IMR-90 (cell line): ENCODE measurements around the gene MT1E. TPM values are rescaled to one million over a fixed set of nuclear protein-coding genes. Genes with fewer than 3 reads are reported as not detected.

Experiments used
- ATAC-seq: fragments of 200-7000 bp; cut with Tn5 transposase; 2 replicates; pipeline ENCODE4 v1.9.1; 2020; ENCODE audit warnings: low read depth, mild to moderate bottlenecking, moderate library complexity
- BruUV-seq: library from RNA; stranded (reverse); fragments of 400-500 nt; replicated peaks from 2 replicates; lab custom pipeline; 2021; lab: Mats Ljungman, UMichigan
- CTCF ChIA-PET: fragments of 300-600 bp; formaldehyde crosslinking; extraction: SDS; loops from one replicate; lab custom pipeline; 2021; ENCODE audit warnings: antibody characterized with exemption; lab: Yijun Ruan, JAX
- POLR2A ChIA-PET: fragments of 300-600 bp; sonication (Branson Sonifier 250); formaldehyde crosslinking; loops from one replicate; lab custom pipeline; 2022; ENCODE audit warnings: antibody characterized with exemption; ENCODE audit not compliant: unreplicated experiment; lab: Charles Lee
- DNase-seq: peaks from one replicate; pipeline ENCODE4 v3.0.0; 2013
- H2AFZ ChIP-seq: replicated peaks from 2 replicates; pipeline ENCODE3; 2013; ENCODE audit warnings: low read length, mild to moderate bottlenecking; ENCODE audit not compliant: poor library complexity
- H2AK5ac ChIP-seq: 2 replicates; pipeline ENCODE4 v1.6.1; 2013; ENCODE audit warnings: low read depth, low read length, inconsistent platforms
- H2AK9ac ChIP-seq: replicated peaks from 2 replicates; pipeline ENCODE3; 2013; ENCODE audit warnings: mild to moderate bottlenecking, low read depth, low read length, moderate library complexity; ENCODE audit not compliant: poor library complexity
- H2BK120ac ChIP-seq: 2 replicates; pipeline ENCODE4 v1.6.1; 2013; ENCODE audit warnings: low read depth, low read length, inconsistent platforms
- H2BK15ac ChIP-seq: 3 replicates; pipeline ENCODE4 v1.6.1; 2013; ENCODE audit warnings: low read depth, low read length, inconsistent platforms
- H2BK20ac ChIP-seq: 2 replicates; pipeline ENCODE4 v1.6.1; 2013; ENCODE audit warnings: low read depth, mild to moderate bottlenecking, inconsistent platforms, low read length, moderate library complexity
- H2BK5ac ChIP-seq: 2 replicates; pipeline ENCODE4 v1.6.1; 2013; ENCODE audit warnings: mild to moderate bottlenecking, low read depth, low read length, inconsistent platforms; ENCODE audit not compliant: poor library complexity, severe bottlenecking
- H3K14ac ChIP-seq: replicated peaks from 2 replicates; pipeline ENCODE4 v1.6.1; 2013; ENCODE audit warnings: low read depth, low read length, inconsistent platforms
- H3K18ac ChIP-seq: 2 replicates; pipeline ENCODE4 v1.6.1; 2013; ENCODE audit warnings: low read depth, low read length, control low read depth
- H3K23ac ChIP-seq: 2 replicates; pipeline ENCODE4 v1.6.1; 2013; ENCODE audit warnings: low read depth, low read length, inconsistent platforms
- H3K27ac ChIP-seq: 2 replicates; pipeline ENCODE4 v1.5.1; 2013; ENCODE audit warnings: mild to moderate bottlenecking, control low read depth, low read length; ENCODE audit not compliant: insufficient read depth
- H3K27me3 ChIP-seq: 2 replicates; pipeline ENCODE4 v1.6.1; 2013; ENCODE audit warnings: low read length; ENCODE audit not compliant: control insufficient read depth, insufficient read depth
- H3K36me3 ChIP-seq: 2 replicates; pipeline ENCODE4 v1.6.1; 2013; ENCODE audit warnings: low read length, mixed read lengths; ENCODE audit not compliant: control insufficient read depth, insufficient read depth
- H3K4ac ChIP-seq: 2 replicates; pipeline ENCODE4 v1.6.1; 2013; ENCODE audit warnings: low read depth, low read length, inconsistent platforms
- H3K4me1 ChIP-seq: 2 replicates; pipeline ENCODE4 v1.6.1; 2013; ENCODE audit warnings: low read length, mixed read lengths; ENCODE audit not compliant: control insufficient read depth, insufficient read depth
- H3K4me2 ChIP-seq: 2 replicates; pipeline ENCODE4 v1.6.1; 2013; ENCODE audit warnings: low read depth, mild to moderate bottlenecking, control low read depth, low read length, moderate library complexity
- H3K4me3 ChIP-seq: 2 replicates; pipeline ENCODE4 v1.5.1; 2013; ENCODE audit warnings: low read depth, mild to moderate bottlenecking, control low read depth, low read length, moderate library complexity; ENCODE audit not compliant: insufficient read depth
- H3K56ac ChIP-seq: 2 replicates; pipeline ENCODE4 v1.6.1; 2013; ENCODE audit warnings: low read length, inconsistent platforms; ENCODE audit not compliant: insufficient read depth; ENCODE audit errors: extremely low read depth
- H3K79me1 ChIP-seq, 2 experiments: 2 replicates each; pipeline ENCODE4 v1.6.1; 2013; ENCODE audit warnings: low read length in 2 of 2, inconsistent platforms in 1 of 2, low read depth in 1 of 2
- H3K9ac ChIP-seq: 2 replicates; pipeline ENCODE4 v1.6.1; 2013; ENCODE audit warnings: low read depth, low read length, control low read depth
- H3K9me1 ChIP-seq: 2 replicates; pipeline ENCODE4 v1.6.1; 2013; ENCODE audit warnings: low read length, inconsistent platforms; ENCODE audit not compliant: insufficient read depth
- H3K9me3 ChIP-seq: 2 replicates; pipeline ENCODE4 v1.6.1; 2013; ENCODE audit warnings: low read length; ENCODE audit not compliant: control insufficient read depth, insufficient read depth
- H4K20me1 ChIP-seq: 2 replicates; pipeline ENCODE4 v1.6.1; 2013; ENCODE audit warnings: low read length, inconsistent platforms; ENCODE audit not compliant: insufficient read depth
- H4K5ac ChIP-seq: 2 replicates; pipeline ENCODE4 v1.6.1; 2013; ENCODE audit warnings: mild to moderate bottlenecking, low read depth, low read length, control low read depth
- H4K8ac ChIP-seq, 2 experiments: 2 replicates each; pipeline ENCODE4 v1.6.1; 2013; ENCODE audit warnings: low read depth in 2 of 2, low read length in 2 of 2, control low read depth in 1 of 2, inconsistent platforms in 1 of 2
- H4K91ac ChIP-seq: 2 replicates; pipeline ENCODE4 v1.6.1; 2013; ENCODE audit warnings: low read depth, low read length, inconsistent platforms; ENCODE audit not compliant: insufficient read depth
- BHLHE40 ChIP-seq: fragments of 150-350 bp; IDR thresholded peaks from 2 replicates; pipeline ENCODE4 v1.6.1; 2016; ENCODE audit warnings: mild to moderate bottlenecking, low read depth, low read length
- CEBPB ChIP-seq: IDR thresholded peaks from 2 replicates; pipeline ENCODE4 v1.6.1; 2012; ENCODE audit warnings: low read depth, low read length, improper control_type of control experiment
- CHD1 ChIP-seq: IDR thresholded peaks from 2 replicates; pipeline ENCODE4 v1.6.1; 2012; ENCODE audit warnings: low read depth, low read length, improper control_type of control experiment
- FOS ChIP-seq: fragments of 150-350 bp; IDR thresholded peaks from 2 replicates; pipeline ENCODE4 v1.6.1; 2016; ENCODE audit warnings: low read depth, low read length
- MAZ ChIP-seq: IDR thresholded peaks from 2 replicates; pipeline ENCODE4 v1.6.1; 2012; ENCODE audit warnings: low read depth, mild to moderate bottlenecking, low read length, improper control_type of control experiment, moderate library complexity, borderline replicate concordance
- MXI1 ChIP-seq: IDR thresholded peaks from 2 replicates; pipeline ENCODE4 v1.6.1; 2012; ENCODE audit warnings: low read depth, mild to moderate bottlenecking, low read length, moderate library complexity, borderline replicate concordance
- POLR2A ChIP-seq: IDR thresholded peaks from 2 replicates; pipeline ENCODE4 v1.6.1; 2012; ENCODE audit warnings: mild to moderate bottlenecking, low read depth, low read length
- RCOR1 ChIP-seq: IDR thresholded peaks from 2 replicates; pipeline ENCODE4 v1.6.1; 2012; ENCODE audit warnings: mild to moderate bottlenecking, low read length, improper control_type of control experiment; ENCODE audit not compliant: insufficient replicate concordance
- RFX5 ChIP-seq: IDR thresholded peaks from 2 replicates; pipeline ENCODE4 v1.8.0; 2012; ENCODE audit warnings: low read depth, mild to moderate bottlenecking, low read length, moderate library complexity
- SMC3 ChIP-seq: fragments of 150-350 bp; IDR thresholded peaks from 2 replicates; pipeline ENCODE4 v1.6.1; 2016; ENCODE audit warnings: low read depth, mild to moderate bottlenecking, antibody characterized with exemption, low read length, moderate library complexity
- WGBS, 2 experiments: methylation state at CpG; one replicate each; pipeline versions ENCODE4 v1.1.5 to v1.1.7; 2013; ENCODE audit warnings: missing lambda C conversion rate in 2 of 2; ENCODE audit not compliant: insufficient read length in 1 of 2; ENCODE audit errors: extremely low coverage in 2 of 2; 5-methylcytosine and 5-hydroxymethylcytosine counted together
- dilution Hi-C: fragments of 300-500 bp; cut with HindIII; formaldehyde crosslinking; loops from one replicate; pipeline ENCODE4 v1.14.3; 2018; ENCODE audit warnings: low sequenced_read_pairs; ENCODE audit not compliant: unreplicated experiment
- in situ Hi-C: fragments of 300-500 bp; cut with MboI; formaldehyde crosslinking; loops from 3 replicates; pipeline ENCODE4 v1.14.3; 2019; ENCODE audit warnings: low sequenced_read_pairs, inconsistent platforms, mixed read lengths
- intact Hi-C: fragments of 100-400 bp; cut with micrococcal nuclease; formaldehyde crosslinking; loops from 2 replicates; pipeline ENCODE4 v1.10.0; 2022
- polyA plus RNA-seq, 3 experiments: library from polyadenylated mRNA; depleted of rRNA; stranded (reverse); fragments of >200 nt; gene quantifications; 2 replicates each; pipeline ENCODE4 v1.2.3, GENCODE V29; 2012; ENCODE audit warnings: low replicate concordance in 1 of 3
- total RNA-seq: library from RNA; depleted of rRNA; stranded (reverse); fragments of >200 nt; gene quantifications from 2 replicates; pipeline ENCODE4 v1.2.3, GENCODE V29; 2012
- TF ChIP-seq, protein P1 (sequence below): conservative IDR thresholded peaks from 2 replicates; pipeline ENCODE4 v1.5.1; 2012; ENCODE audit warnings: mild to moderate bottlenecking, low read depth, low read length, improper control_type of control experiment
- TF ChIP-seq, protein P2 (sequence below): fragments of 150-350 bp; IDR thresholded peaks from 2 replicates; pipeline ENCODE4 v1.6.1; 2016; ENCODE audit warnings: low read depth, mild to moderate bottlenecking, low read length, moderate library complexity, borderline replicate concordance
- TF ChIP-seq, protein P3 (sequence below): fragments of 150-350 bp; IDR thresholded peaks from 2 replicates; pipeline ENCODE4 v1.6.1; 2017; ENCODE audit warnings: mild to moderate bottlenecking, antibody characterized with exemption, low read length, low read depth

Gene MT1E
- total and polyA plus RNA-seq, 2 of the 4 experiments (the other 2 are of a cell fraction) = 137 to 821 TPM

GRCh38 chr16:56608043-56608875, 17.3 kb upstream of the MT1E start, which contains the start of gene MT2A:
MT2A (plus strand) TSS chr16:56608584; CDS start chr16:56608656, 72 bp downstream.
- H3K4me2 ChIP-seq = peak within 1 kb of the TSS; percentile 78
- peaks cover 11% of the 10 kb centered on the region for H4K20me1 ChIP-seq
- H3K4ac ChIP-seq = peak within 1 kb of the TSS; percentile 99
- H3K27me3 ChIP-seq = no peaks in the 10 kb centered on the region
- H2BK5ac ChIP-seq = peak within 1 kb of the TSS; percentile 98
- H3K9me3 ChIP-seq = no peaks in the 10 kb centered on the region
- peak within 1 kb of the TSS; percentile 97 for H2BK120ac ChIP-seq
- BruUV-seq = no TSS peak
- H4K8ac ChIP-seq = peak within 1 kb of the TSS; percentile 96 to 98
- H2BK20ac ChIP-seq = peak within 1 kb of the TSS; percentile 96
- peak within 1 kb of the TSS; percentile 99 for H3K27ac ChIP-seq
- H4K5ac ChIP-seq = peak within 1 kb of the TSS; percentile 97
- H3K9ac ChIP-seq = peak within 1 kb of the TSS; percentile 83
- H3K36me3 ChIP-seq = no peaks in the 10 kb centered on the region
- H2AFZ ChIP-seq = peak within 1 kb of the TSS; percentile 87
- peak within 1 kb of the TSS; percentile 97 for H2BK15ac ChIP-seq
- intact Hi-C loops (loop anchor here (2.0 to 10.0 kb wide), 4 partner anchors 19 to 253 kb away; partner anchors contain the start of gene MT1X), in situ Hi-C loops (no loop called here), dilution Hi-C loops (no loop called here)
- POLR2A ChIA-PET = interaction anchor here (0.5 to 2.5 kb wide), 2 partner anchors 18 to 116 kb away, joined by 4 to 37 read pairs; partner anchors contain the start of gene MT1E
- peak within 1 kb of the TSS; percentile 92 for H3K56ac ChIP-seq
- peak within 1 kb of the TSS; percentile 97 for H2AK5ac ChIP-seq
- H3K18ac ChIP-seq = peak within 1 kb of the TSS; percentile 40
- peaks cover 30% of the 10 kb centered on the region for H3K4me1 ChIP-seq
- peaks cover under 1 to 44% of the 10 kb centered on the region in 2 experiments; a peak in 3 of 4 replicates for H3K79me1 ChIP-seq
- peak within 1 kb of the TSS; percentile 95 for H2AK9ac ChIP-seq
- H3K9me1 ChIP-seq = peaks cover 22% of the 10 kb centered on the region
- H3K23ac ChIP-seq = peak within 1 kb of the TSS; percentile 99
- TF ChIP-seq POLR2A (peak; percentile 96), SMC3 (no peak; the same call in 1 of the 2 replicates), RCOR1 (peak; percentile 7), RFX5 (peak; percentile 76), FOS (peak; percentile 72; the same call in 1 of the 2 replicates), MXI1 (peak; percentile 94), CEBPB (no peak), BHLHE40 (peak; percentile 65), CHD1 (no peak), MAZ (no peak; the same call in 1 of the 2 replicates)
- TF ChIP-seq, protein P1, sequence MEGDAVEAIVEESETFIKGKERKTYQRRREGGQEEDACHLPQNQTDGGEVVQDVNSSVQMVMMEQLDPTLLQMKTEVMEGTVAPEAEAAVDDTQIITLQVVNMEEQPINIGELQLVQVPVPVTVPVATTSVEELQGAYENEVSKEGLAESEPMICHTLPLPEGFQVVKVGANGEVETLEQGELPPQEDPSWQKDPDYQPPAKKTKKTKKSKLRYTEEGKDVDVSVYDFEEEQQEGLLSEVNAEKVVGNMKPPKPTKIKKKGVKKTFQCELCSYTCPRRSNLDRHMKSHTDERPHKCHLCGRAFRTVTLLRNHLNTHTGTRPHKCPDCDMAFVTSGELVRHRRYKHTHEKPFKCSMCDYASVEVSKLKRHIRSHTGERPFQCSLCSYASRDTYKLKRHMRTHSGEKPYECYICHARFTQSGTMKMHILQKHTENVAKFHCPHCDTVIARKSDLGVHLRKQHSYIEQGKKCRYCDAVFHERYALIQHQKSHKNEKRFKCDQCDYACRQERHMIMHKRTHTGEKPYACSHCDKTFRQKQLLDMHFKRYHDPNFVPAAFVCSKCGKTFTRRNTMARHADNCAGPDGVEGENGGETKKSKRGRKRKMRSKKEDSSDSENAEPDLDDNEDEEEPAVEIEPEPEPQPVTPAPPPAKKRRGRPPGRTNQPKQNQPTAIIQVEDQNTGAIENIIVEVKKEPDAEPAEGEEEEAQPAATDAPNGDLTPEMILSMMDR = no peak
- TF ChIP-seq, protein P2, sequence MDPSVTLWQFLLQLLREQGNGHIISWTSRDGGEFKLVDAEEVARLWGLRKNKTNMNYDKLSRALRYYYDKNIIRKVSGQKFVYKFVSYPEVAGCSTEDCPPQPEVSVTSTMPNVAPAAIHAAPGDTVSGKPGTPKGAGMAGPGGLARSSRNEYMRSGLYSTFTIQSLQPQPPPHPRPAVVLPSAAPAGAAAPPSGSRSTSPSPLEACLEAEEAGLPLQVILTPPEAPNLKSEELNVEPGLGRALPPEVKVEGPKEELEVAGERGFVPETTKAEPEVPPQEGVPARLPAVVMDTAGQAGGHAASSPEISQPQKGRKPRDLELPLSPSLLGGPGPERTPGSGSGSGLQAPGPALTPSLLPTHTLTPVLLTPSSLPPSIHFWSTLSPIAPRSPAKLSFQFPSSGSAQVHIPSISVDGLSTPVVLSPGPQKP = no peak
- TF ChIP-seq, protein P3, sequence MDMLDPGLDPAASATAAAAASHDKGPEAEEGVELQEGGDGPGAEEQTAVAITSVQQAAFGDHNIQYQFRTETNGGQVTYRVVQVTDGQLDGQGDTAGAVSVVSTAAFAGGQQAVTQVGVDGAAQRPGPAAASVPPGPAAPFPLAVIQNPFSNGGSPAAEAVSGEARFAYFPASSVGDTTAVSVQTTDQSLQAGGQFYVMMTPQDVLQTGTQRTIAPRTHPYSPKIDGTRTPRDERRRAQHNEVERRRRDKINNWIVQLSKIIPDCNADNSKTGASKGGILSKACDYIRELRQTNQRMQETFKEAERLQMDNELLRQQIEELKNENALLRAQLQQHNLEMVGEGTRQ = no peak; the same call in 1 of the 2 replicates
- H3K14ac ChIP-seq = peak within 1 kb of the TSS; percentile 99
- peak within 1 kb of the TSS; percentile 98 for H4K91ac ChIP-seq
- WGBS, 2 experiments = 1% methylated on average over 17 of the region's 62 CpGs; no CpG with 5 or more reads in 1 of the 2 experiments
- peak; percentile 59 for ATAC-seq
- peak; percentile 97 for DNase-seq
- peak within 1 kb of the TSS; percentile 72 for H3K4me3 ChIP-seq
- CTCF ChIA-PET = interaction anchor here (0.7 kb wide), 1 partner anchor 94 kb away, joined by 5 read pairs; no protein-coding TSS in a partner anchor
